SW480 (cell line): Measurements from ENCODE around the gene PVR.
A peak's percentile ranks its signal among the peaks of the same experiment; 100 is the strongest.
"Not testable (repeated sequence)": the region's sequence is repeated elsewhere in the genome, so short reads cannot be mapped to it uniquely, and the experiment has no call there.

Experiments
- DNase-seq: peaks from one replicate; pipeline ENCODE4 v3.0.0-alpha.2; 2016; ENCODE audit warnings: low spot score

Gene PVR

DNA sequence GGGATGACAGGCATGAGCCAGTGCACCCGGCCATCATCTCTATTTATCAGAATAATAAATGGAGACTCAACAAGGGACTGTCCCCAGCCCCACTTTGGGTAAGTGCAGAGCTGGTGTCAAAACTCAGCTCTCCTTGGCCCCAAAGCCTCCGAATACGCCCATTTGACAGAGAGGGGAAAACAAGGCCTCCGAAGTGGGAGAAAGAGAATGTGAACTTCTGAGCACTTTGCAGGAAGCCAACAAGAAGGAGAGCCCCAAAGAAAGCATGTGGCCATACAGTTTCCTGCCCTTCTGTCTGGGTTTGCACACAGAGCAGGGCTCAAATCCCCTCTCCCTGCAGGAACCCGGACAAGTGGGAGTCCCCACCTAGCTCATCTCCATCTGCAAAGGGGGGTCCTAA lies 56.8 kb downstream of the PVR start:
- DNase-seq: no peak

DNA sequence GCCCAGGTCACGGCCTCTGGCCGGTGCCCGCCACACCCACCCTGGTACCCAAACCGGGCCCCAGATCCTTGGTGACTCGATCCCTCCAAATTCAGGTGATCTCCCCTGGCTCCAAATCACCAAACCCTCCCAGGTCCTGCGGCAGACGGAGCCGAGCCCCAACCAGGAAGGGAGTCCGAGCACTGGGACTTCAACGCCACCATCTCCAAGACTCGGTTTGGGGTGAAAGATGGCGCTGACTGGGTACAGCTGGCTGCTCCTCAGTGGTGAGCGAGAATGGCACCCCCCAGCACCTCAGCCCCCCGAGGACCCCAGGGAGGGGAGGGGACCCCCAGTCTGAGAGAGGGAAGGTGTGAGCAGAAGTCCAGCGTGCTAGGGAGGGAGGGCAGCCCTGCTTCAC lies 57.5 kb downstream of the PVR start:
- DNase-seq: no peak

GRCh38 chr19:44702551-44703176 lies 59.0 kb downstream of the PVR start:
- DNase-seq: no peak

DNA sequence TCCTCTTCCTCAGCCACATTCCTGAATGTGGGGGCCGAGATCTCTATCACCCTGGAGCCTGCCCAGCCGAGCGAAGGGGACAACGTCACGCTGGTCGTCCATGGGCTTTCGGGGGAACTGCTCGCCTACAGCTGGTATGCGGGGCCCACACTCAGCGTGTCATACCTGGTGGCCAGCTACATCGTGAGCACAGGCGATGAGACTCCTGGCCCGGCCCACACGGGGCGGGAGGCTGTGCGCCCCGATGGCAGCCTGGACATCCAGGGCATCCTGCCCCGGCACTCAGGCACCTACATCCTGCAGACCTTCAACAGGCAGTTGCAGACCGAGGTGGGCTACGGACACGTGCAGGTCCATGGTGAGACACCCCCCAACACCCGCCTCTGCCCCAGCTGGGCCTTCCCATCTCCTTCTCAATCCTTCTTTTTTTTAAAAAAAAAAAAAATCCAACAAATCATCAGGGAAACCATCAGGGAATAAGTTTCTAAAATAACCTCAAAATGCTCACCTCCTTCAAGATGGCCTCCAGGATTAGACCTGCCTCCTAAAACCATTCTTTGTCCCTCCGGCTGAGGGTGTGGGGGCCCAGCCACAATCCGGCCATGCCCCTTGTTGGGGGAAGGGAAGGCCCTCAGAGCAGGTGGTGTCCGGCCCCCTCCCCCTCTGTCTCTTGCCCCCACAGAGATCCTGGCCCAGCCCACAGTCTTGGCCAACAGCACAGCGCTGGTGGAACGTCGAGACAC lies 59.8 kb downstream of the PVR start:
- no peak for DNase-seq

DNA sequence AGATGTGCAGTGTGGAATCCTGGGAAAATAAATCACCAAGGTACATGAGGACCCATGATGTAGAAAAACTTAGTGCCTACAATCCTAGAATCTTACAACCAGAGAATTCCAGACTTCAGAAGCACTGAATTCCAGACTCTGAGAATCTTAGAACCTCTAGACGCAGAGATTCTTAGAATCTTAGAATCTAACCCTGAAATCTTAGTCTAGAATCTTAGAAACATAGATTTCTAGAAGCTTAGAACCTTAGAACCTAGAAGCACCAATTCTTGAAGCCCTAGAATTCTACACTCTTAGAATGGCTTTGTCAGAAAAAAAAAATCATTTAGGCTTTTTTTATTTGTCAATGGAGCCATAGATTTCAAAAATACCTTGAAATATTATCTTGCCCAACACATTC lies 61.3 kb downstream of the PVR start:
- DNase-seq: no peak

GRCh38 chr19:44705502-44706010 lies 61.8 kb downstream of the PVR start:
- no peak for DNase-seq

DNA sequence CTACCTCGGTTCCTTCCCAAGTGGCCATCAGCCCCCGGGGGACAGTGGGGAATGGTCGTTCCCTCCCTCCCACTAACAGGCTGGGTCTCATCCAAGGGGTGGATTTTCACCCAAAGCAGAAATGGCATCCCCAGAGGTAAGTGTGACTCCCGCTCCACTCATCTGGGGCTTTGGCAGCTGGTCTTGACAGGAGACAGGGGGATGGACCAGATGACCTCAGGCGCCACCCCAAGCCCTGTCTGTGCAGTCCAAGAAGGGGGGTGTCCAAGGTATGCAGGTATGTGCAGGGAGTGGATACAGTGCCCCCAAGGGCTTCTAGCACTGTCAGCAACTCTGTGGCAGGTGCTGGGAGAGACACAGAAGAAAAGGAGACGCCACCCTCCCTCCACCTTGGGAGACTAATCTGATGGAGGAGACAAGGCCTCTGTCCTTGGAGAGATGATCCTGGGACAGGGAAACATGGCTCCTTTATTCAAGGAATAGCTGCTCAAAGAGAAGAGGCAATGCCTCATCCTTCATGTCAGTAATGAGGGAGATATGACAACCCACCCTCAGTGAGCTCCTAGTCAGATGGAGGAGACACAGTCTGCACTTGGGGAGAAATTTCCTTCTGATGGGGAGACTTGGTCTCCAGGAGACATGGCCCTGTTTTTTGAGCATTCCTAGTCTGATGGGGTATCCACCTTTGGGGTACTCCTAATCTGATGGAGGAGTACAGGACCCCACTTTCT lies 63.0 kb downstream of the PVR start:
- DNase-seq: no peak

- no peak for DNase-seq
Observed at GRCh38 chr19:44707794-44708193, 64.1 kb downstream of the PVR start.

DNA sequence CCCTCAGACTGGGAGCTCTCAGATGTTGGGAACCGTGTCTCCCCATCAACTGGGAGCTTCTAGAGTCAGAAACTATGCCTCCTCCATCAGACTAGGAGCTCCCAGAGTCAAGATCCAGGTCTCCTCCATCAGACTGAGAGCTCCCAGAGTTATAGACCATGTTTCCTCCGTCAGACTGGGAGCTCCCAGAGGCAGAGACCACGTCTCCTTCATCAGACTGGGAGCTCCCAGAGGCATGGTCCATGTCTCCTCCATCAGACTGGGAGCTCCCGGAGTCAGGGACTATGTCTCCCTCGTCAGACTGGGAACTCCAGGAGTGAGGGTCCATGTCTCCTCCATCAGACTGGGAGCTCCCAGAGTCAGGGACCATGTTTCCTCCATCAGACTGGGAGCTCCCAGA lies 65.2 kb downstream of the PVR start:
- no peak for DNase-seq

- DNase-seq: not testable (repeated sequence)
Observed at GRCh38 chr19:44709434-44710266, 65.9 kb downstream of the PVR start.

DNA sequence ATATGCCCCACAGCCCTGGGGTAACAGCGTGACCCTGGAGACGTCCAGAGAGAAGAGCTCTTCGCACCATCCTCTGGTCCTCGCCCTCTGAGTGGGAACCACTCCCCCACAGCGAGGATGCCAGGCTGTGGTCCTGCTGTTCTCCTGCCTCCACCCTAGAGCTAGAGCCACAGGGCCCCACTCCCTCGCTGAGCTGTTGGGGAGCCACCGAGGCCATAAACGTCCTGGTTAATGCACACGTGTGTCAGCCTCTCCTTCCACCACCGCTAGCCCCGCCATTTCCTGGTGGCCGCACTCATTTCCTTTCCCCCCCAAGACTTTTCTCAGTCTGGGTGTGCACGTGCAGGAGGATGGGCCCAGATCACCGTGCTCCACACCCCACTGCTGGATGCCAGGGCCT lies 66.8 kb downstream of the PVR start:
- DNase-seq: no peak

GRCh38 chr19:44712864-44713515 lies 69.3 kb downstream of the PVR start:
- DNase-seq: peak; percentile 43
